Erythroblast (primary cell): ENCODE measurements around the gene UBA7.

Experiments
- GATA1 ChIP-seq: IDR thresholded peaks from 2 replicates; pipeline ENCODE4 v1.6.1; 2011; ENCODE audit warnings: low read depth, mild to moderate bottlenecking, control low read depth, low read length, moderate library complexity
- POLR2A ChIP-seq: IDR thresholded peaks from 2 replicates; pipeline ENCODE4 v1.6.1; 2011; ENCODE audit warnings: mild to moderate bottlenecking, low read length

DNA sequence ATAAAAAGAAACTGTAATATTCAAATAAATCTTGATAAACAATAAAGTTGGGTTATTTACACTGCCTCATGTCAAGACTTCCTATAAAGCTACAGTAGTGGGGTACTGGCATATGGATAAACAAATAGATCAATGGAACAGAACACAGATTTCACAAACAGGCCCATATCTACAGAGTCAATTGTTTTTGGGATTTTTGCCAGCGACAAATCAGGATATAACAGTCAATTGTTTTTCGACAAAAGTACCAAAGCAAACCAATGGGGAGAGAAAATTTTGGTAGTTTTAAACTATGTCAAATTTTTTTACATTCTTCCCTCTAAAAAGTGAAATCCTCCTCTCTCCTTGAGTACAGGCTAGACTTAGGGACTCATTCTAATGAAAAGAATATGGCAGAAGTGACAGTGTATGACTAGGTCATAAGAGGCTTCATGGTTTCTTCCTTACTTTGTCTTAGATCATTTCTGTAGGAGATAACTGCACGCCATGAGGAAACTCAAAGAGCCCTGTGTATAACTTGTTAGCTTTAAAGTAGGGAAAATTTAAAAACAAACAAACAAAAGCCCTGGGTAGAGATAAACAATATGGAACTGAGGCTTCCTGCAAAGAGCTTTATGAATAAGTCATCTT, 44.4 kb downstream of the UBA7 start:
- TF ChIP-seq POLR2A (no peak), GATA1 (no peak)
